GM12891 (cell line): ENCODE results near the gene LSM14B.
"Not testable (repeated sequence)": the region's sequence is repeated elsewhere in the genome, so short reads cannot be mapped to it uniquely, and the experiment has no call there.

Source experiments
- PAX5 ChIP-seq: IDR thresholded peaks from 2 replicates; pipeline ENCODE4 v1.6.1; 2011; ENCODE audit warnings: low read length, moderate library complexity, mild to moderate bottlenecking; ENCODE audit not compliant: insufficient read depth, severe bottlenecking
- POLR2A ChIP-seq: IDR thresholded peaks from 2 replicates; pipeline ENCODE4 v1.6.1; 2011; ENCODE audit warnings: low read depth, low read length, control low read depth
- POLR2AphosphoS5 ChIP-seq: IDR thresholded peaks from 2 replicates; pipeline ENCODE4 v1.6.1; 2011; ENCODE audit warnings: low read depth, low read length, control low read depth
- POU2F2 ChIP-seq: IDR thresholded peaks from 2 replicates; pipeline ENCODE4 v1.6.1; 2011; ENCODE audit warnings: low read depth, mild to moderate bottlenecking, control low read depth, low read length, moderate library complexity
- SPI1 ChIP-seq: IDR thresholded peaks from 2 replicates; pipeline ENCODE4 v1.6.1; 2011; ENCODE audit warnings: low read depth, low read length, control low read depth
- TAF1 ChIP-seq: IDR thresholded peaks from 2 replicates; pipeline ENCODE4 v1.6.1; 2011; ENCODE audit warnings: low read depth, low read length, control low read depth

DNA sequence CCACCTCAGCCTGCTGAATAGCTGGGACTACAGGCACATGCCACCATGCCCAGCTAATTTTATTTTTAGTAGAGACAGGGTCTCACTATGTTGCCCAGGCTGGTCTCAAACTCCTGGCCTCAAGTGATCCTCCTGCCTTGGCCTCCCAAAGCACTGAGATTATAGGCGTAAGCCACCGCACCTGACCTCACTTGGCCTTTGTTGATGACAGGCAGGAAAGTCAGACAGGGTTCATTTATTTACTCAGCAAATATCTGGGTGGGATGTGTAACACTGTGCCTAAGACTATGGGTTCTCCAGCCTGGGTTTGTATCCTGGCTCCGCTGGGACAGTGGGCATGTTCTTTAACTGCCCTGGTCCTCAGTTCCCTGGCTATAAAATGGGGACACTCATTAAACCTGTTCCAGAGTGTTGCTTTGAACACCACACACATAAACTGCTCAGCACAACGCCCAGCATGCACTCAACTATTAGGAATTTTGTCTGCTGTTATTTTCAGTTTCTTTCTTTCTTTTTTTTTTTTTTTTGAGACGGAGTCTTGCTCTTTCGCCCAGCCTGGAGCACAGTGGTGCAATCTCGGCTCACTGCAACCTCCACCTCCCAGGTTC, 6.4 kb upstream of the LSM14B start:
- not testable (repeated sequence) for TF ChIP-seq POLR2A, POLR2AphosphoS5, SPI1, TAF1, PAX5, POU2F2
